WI38 (cell line): ENCODE results near the gene ELP4.

Experiments used
- H3K4me3 ChIP-seq: 2 replicates; pipeline ENCODE4 v1.5.1; 2011; ENCODE audit warnings: low read depth, mild to moderate bottlenecking, control low read depth, low read length
- CTCF ChIP-seq: IDR thresholded peaks from 2 replicates; pipeline ENCODE4 v1.5.1; 2012; ENCODE audit warnings: low read depth, mild to moderate bottlenecking, control low read depth, low read length

ELP4 gene

GRCh38 chr11:31509429-31510345, at the start of gene ELP4, which contains the start of gene IMMP1L:
TSS of gene ELP4 (plus strand) at chr11:31509767. CDS start at chr11:31509785, 18 bp downstream.
TSS of gene IMMP1L (minus strand) at chr11:31509622. CDS start at chr11:31463276, 46,346 bp downstream.
- TF ChIP-seq CTCF: no peak

GRCh38 chr11:31464436-31464835, 45.1 kb upstream of the ELP4 start:
- no peak for TF ChIP-seq CTCF
- H3K4me3 ChIP-seq: no peak overlapping the region

More at GRCh38 chr11:31509429-31510345, at the start of gene ELP4, which contains the start of gene IMMP1L:
- peak within 1 kb of the TSS; percentile 99 for H3K4me3 ChIP-seq

- no peak overlapping the region for H3K4me3 ChIP-seq
- no peak for TF ChIP-seq CTCF
These were observed 35.5 kb upstream of the ELP4 start for GRCh38 chr11:31474083-31474482.

- no peak for TF ChIP-seq CTCF
- no peak overlapping the region for H3K4me3 ChIP-seq
These were observed 31.9 kb upstream of the ELP4 start for GRCh38 chr11:31477528-31478222.

GRCh38 chr11:31478223-31478590, 31.4 kb upstream of the ELP4 start:
- TF ChIP-seq CTCF: no peak
- no peak overlapping the region for H3K4me3 ChIP-seq

GRCh38 chr11:31479066-31479465, 30.5 kb upstream of the ELP4 start:
- no peak for TF ChIP-seq CTCF
- H3K4me3 ChIP-seq: no peak overlapping the region

- no peak overlapping the region for H3K4me3 ChIP-seq
- no peak for TF ChIP-seq CTCF
These were observed 28.6 kb upstream of the ELP4 start for GRCh38 chr11:31480930-31481329.
